Mucosa of descending colon (tissue), 3 donors: ENCODE results near the gene RLBP1. TPM values are rescaled to one million over a fixed set of nuclear protein-coding genes. Genes with fewer than 3 reads are reported as not detected.

Experiments used
- ATAC-seq: fragments of 200-7000 bp; cut with Tn5 transposase; one replicate; pipeline ENCODE4 v1.9.1; 2020; ENCODE audit warnings: mild to moderate bottlenecking, moderate library complexity
- DNase-seq, 3 donors: peaks; one replicate each; pipeline ENCODE4 v3.0.0-alpha.2; 2020
- H3K36me3 ChIP-seq: fragments of 200-600 bp; one replicate; pipeline ENCODE4 v1.8.0; 2021; ENCODE audit warnings: low read depth, mild to moderate bottlenecking
- H3K4me1 ChIP-seq: fragments of 200-600 bp; one replicate; pipeline ENCODE4 v1.8.0; 2021; ENCODE audit warnings: low read depth, mild to moderate bottlenecking
- H3K4me3 ChIP-seq: fragments of 200-600 bp; one replicate; pipeline ENCODE4 v1.8.0; 2021; ENCODE audit warnings: mild to moderate bottlenecking
- H3K9me3 ChIP-seq: fragments of 200-600 bp; one replicate; pipeline ENCODE4 v1.8.0; 2021; ENCODE audit warnings: mild to moderate bottlenecking
- intact Hi-C, 2 donors: fragments of 100-400 bp; cut with DNase I in 1 of 2; cut with micrococcal nuclease in 1 of 2; formaldehyde crosslinking; loops; one replicate each; pipeline versions ENCODE4 v1.11.0 to v1.11.1; 2022; cut with DNase I, micrococcal nuclease
- total RNA-seq, 3 donors: library from RNA; stranded (reverse); fragmentation: NEBNext Ultra II Directional in 2 of 3; extraction: Animal tissue kit (Norgen Biotek cat#: 25700) in 2 of 3; gene quantifications; one replicate each; pipeline versions ENCODE4 v1.2.1 to v1.2.4, GENCODE V29; 2021 to 2023
- TF ChIP-seq, protein P1 (sequence below): fragments of 200-600 bp; IDR thresholded peaks from one replicate; pipeline ENCODE4 v1.8.0; 2022; ENCODE audit warnings: antibody characterized with exemption, mild to moderate bottlenecking
- donor health status: DM: no; HTN: no; CAD: no; lungs with moderate emphysema.
- donor health status: DM: no; HTN: no; CAD: no.
- donor health status: DM: no; HTN: yes; CAD: no.

RLBP1 gene
- total RNA-seq, 3 donors from 2014 or later: 2.1 TPM; not detected in 2

DNA sequence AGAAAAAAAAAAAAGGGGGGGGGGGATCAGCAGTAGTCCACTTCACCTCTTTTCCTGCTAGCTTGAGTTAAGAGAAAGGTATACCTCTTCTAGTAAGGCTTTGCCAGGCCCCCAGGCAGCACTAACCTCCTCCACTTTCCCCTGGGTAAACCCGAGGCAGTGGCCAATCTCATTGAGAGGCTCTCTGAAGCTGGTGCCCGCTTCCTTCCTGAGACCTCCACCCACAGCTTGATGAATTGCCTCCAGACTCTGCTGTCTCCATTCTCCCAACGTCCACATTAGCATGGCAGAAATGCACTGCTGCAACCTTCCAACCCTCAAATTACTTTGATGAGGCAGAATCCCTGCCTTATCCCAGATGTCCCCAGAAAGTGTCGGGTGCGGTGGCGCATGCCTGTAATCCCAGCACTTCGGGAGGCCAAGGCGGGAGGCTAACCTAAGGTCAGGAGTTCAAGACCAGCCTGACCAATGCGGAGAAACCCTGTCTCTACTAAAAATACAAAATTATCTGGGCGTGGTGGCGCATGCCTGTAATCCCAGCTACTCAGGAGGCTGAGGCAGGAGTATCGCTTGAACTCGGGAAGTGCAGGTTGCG is 15.3 kb downstream of the RLBP1 start:
- intact Hi-C loops: no loop called here
- Histone ChIP-seq H3K9me3 (no peaks in the 10 kb centered on the region), H3K4me1 (peaks cover 7% of the 10 kb centered on the region), H3K4me3 (no peak overlapping the region), H3K36me3 (no peaks in the 10 kb centered on the region)
- ATAC-seq: no peak
- DNase-seq: no peak
- TF ChIP-seq, protein P1, sequence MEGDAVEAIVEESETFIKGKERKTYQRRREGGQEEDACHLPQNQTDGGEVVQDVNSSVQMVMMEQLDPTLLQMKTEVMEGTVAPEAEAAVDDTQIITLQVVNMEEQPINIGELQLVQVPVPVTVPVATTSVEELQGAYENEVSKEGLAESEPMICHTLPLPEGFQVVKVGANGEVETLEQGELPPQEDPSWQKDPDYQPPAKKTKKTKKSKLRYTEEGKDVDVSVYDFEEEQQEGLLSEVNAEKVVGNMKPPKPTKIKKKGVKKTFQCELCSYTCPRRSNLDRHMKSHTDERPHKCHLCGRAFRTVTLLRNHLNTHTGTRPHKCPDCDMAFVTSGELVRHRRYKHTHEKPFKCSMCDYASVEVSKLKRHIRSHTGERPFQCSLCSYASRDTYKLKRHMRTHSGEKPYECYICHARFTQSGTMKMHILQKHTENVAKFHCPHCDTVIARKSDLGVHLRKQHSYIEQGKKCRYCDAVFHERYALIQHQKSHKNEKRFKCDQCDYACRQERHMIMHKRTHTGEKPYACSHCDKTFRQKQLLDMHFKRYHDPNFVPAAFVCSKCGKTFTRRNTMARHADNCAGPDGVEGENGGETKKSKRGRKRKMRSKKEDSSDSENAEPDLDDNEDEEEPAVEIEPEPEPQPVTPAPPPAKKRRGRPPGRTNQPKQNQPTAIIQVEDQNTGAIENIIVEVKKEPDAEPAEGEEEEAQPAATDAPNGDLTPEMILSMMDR: no peak

DNA sequence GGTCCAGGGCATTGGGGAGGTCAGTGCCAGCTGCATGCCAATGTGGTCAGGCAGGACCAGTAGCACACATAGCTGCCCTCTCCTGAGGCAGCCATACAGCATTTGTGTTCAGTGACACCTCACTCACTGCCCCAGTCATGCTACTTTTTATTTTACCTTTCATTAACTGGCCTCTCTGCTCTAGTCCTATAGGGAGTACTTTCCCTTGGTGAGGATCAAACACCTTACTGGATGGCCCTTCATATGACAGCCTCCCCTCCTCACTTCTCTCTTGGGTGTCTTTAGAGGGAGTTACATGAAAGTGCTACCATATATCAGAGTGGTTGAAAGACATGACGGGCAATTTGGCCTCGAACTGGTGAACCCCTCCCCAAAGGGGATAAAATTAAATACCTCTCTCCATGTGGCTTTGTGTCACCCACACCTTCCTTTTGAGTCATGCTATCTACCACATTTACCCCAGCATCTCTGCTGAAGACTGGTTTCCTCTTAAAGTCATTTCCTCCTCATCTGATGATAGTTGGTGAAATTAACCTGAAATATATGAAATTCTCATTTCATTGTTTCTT is 17.6 kb downstream of the RLBP1 start:
- intact Hi-C loops: no loop called here
- ATAC-seq: no peak
- no peaks in the 10 kb centered on the region for H3K36me3 ChIP-seq
- H3K4me1 ChIP-seq: peaks cover 7% of the 10 kb centered on the region
- TF ChIP-seq, protein P1: no peak
- no peaks in the 10 kb centered on the region for H3K9me3 ChIP-seq
- no peak overlapping the region for H3K4me3 ChIP-seq
- DNase-seq: no peak

DNA sequence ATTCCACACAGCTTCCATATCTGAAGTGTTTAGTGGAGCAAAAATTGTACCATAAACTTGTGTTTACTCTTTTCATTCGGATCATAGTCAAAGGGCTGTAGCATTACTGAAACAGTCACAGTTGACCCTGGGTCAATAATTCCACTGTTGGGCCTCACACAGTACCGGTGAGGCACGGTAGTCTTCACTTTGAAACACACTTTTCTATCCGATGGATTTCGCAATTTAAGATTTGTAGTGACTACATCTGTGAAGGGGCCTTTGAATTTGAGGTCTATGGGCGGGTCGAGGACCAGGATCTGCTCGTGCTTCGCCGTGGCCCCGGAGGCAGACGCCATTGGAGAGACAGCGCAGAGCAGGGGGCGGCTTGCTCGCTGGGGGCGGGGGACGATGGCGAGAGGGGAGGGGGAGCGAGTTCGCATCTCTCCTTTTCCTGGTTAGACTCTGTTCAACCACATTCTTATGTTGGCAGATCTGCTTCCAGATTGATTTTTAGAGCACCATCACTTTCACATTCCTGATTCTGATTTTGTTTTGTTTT is 19.8 kb downstream of the RLBP1 start:
- H3K9me3 ChIP-seq: no peaks in the 10 kb centered on the region
- intact Hi-C loops: no loop called here
- no peaks in the 10 kb centered on the region for H3K36me3 ChIP-seq

DNA sequence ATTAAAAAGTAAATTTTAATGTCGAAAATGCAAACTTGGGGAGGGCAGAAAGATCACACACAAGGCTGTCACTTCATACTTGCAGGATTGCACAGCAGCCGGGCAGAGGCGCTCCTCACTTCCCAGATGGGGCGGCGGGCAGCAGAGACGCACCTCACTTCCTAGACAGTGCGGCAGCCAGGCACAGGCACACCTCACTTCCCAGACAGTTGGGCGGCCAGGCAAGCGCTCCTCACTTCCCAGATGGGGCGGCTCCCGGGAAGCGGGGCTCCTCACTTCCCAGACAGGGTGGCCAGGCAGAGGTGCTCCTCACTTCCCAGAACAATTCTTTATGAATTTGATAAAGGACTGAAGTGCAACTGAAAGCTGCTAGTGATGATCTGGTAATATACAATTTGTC is 21.2 kb downstream of the RLBP1 start:
- TF ChIP-seq, protein P1: no peak
- H3K4me1 ChIP-seq: no peaks in the 10 kb centered on the region
- no peak overlapping the region for H3K4me3 ChIP-seq
- DNase-seq (no peak), ATAC-seq (no peak)
- no peaks in the 10 kb centered on the region for H3K9me3 ChIP-seq
- intact Hi-C loops: no loop called here
- no peaks in the 10 kb centered on the region for H3K36me3 ChIP-seq

More for the DNA sequence above, 19.8 kb downstream of the RLBP1 start:
- Histone ChIP-seq H3K4me3 (no peak overlapping the region), H3K4me1 (no peaks in the 10 kb centered on the region)
- ATAC-seq (no peak), DNase-seq (no peak)
- TF ChIP-seq, protein P1: no peak

DNA sequence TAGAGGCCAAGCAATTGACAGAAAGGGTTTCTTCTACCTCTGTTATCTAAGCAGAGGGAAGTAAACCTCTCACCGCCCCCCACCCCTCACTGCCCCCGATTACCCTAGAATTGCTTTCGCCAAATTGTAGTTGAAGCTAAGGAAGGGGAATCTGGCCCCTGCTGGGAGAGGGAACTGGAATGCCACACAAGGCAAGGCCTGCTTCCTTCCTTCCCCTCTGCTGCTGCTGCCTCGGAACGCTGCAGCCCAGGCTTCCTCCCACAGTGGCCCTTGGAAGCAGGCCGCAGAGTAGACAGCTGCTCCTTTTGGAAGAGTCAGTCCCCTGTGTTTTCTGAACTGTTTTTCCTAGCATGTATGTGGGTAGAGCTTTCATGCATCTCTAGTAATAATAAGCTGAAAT is 21.6 kb downstream of the RLBP1 start:
- intact Hi-C loops: no loop called here
- H3K36me3 ChIP-seq: no peaks in the 10 kb centered on the region

More for the DNA sequence above, 21.6 kb downstream of the RLBP1 start:
- DNase-seq (no peak), ATAC-seq (no peak)
- Histone ChIP-seq H3K4me3 (no peak overlapping the region), H3K9me3 (no peaks in the 10 kb centered on the region), H3K4me1 (no peaks in the 10 kb centered on the region)
- TF ChIP-seq, protein P1: no peak
